PC-9 (cell line): ENCODE measurements around the gene RABL6. TPM values are rescaled to one million over a fixed set of nuclear protein-coding genes. Genes with fewer than 3 reads are reported as not detected.

Experiments
- BruUV-seq: library from RNA; stranded (reverse); fragments of 400-500 nt; replicated peaks from 2 replicates; lab custom pipeline; 2021; lab: Mats Ljungman, UMichigan
- CTCF ChIA-PET: fragments of 300-600 bp; sonication (Branson Sonifier 250); formaldehyde crosslinking; loops from one replicate; lab custom pipeline; 2022; ENCODE audit warnings: antibody characterized with exemption; lab: Charles Lee
- POLR2A ChIA-PET: fragments of 300-600 bp; sonication (Branson Sonifier 250); formaldehyde crosslinking; loops from one replicate; lab custom pipeline; 2022; ENCODE audit warnings: antibody characterized with exemption; ENCODE audit not compliant: unreplicated experiment; lab: Charles Lee
- DNase-seq, 2 experiments: peaks; one replicate each; pipeline versions ENCODE4 v3.0.0 to v3.0.0-alpha.2; 2015 to 2022; ENCODE audit warnings: mixed read lengths in 1 of 2
- H2AFZ ChIP-seq: fragments of 200-600 bp; sonication (generic); 2 replicates; pipeline ENCODE4 v1.8.1; 2017; ENCODE audit warnings: antibody characterized with exemption
- H3F3A ChIP-seq: fragments of 200-600 bp; sonication (generic); 2 replicates; pipeline ENCODE4 v1.8.1; 2017; ENCODE audit warnings: antibody characterized with exemption, mild to moderate bottlenecking, low read depth; ENCODE audit not compliant: insufficient read depth
- H3K27ac ChIP-seq: fragments of 200-600 bp; sonication (generic); 2 replicates; pipeline ENCODE4 v1.6.1; 2016; ENCODE audit warnings: mixed run types
- H3K27me3 ChIP-seq: fragments of 200-600 bp; sonication (generic); 2 replicates; pipeline ENCODE4 v1.6.1; 2016; ENCODE audit warnings: low read depth, mixed run types; ENCODE audit not compliant: insufficient read depth
- H3K36me3 ChIP-seq: fragments of 200-600 bp; sonication (generic); 2 replicates; pipeline ENCODE4 v1.6.1; 2016; ENCODE audit warnings: low read depth, mixed run types
- H3K4me1 ChIP-seq: fragments of 200-600 bp; sonication (generic); replicated peaks from 2 replicates; pipeline ENCODE4 v1.6.1; 2016; ENCODE audit warnings: mixed run types; ENCODE audit not compliant: insufficient read depth
- H3K4me2 ChIP-seq: fragments of 200-600 bp; sonication (generic); 2 replicates; pipeline ENCODE4 v1.6.1; 2017; ENCODE audit warnings: mixed run types
- H3K4me3 ChIP-seq: fragments of 200-600 bp; sonication (generic); 2 replicates; pipeline ENCODE4 v1.6.1; 2016; ENCODE audit warnings: mixed run types
- H3K79me2 ChIP-seq: fragments of 200-600 bp; sonication (generic); 2 replicates; pipeline ENCODE4 v1.6.1; 2017; ENCODE audit warnings: low read depth, mixed run types
- H3K9me2 ChIP-seq: fragments of 200-600 bp; sonication (generic); 2 replicates; pipeline ENCODE4 v1.8.1; 2017; ENCODE audit warnings: mild to moderate bottlenecking; ENCODE audit not compliant: insufficient read depth
- H3K9me3 ChIP-seq: fragments of 200-600 bp; sonication (generic); 2 replicates; pipeline ENCODE4 v1.8.1; 2016; ENCODE audit warnings: low read depth; ENCODE audit not compliant: insufficient read depth
- H4K20me1 ChIP-seq: fragments of 200-600 bp; sonication (generic); 2 replicates; pipeline ENCODE4 v1.8.1; 2017; ENCODE audit not compliant: insufficient read depth
- EZH2 ChIP-seq: fragments of 200-600 bp; sonication (generic); IDR thresholded peaks from 2 replicates; pipeline ENCODE4 v1.8.0; 2017; ENCODE audit warnings: antibody characterized with exemption, low read depth
- intact Hi-C: fragments of 100-400 bp; cut with micrococcal nuclease; formaldehyde crosslinking; loops from one replicate; pipeline ENCODE4 v1.10.0; 2022; ENCODE audit not compliant: unreplicated experiment
- total RNA-seq: library from RNA; stranded (reverse); gene quantifications from 2 replicates; pipeline ENCODE4 v1.2.3, GENCODE V29; 2021
- TF ChIP-seq, protein P1 (sequence below): fragments of 200-600 bp; sonication (generic); conservative IDR thresholded peaks from 2 replicates; pipeline ENCODE4 v1.6.1; 2017; ENCODE audit warnings: mixed run types, antibody characterized with exemption, mild to moderate bottlenecking, moderate library complexity

RABL6 gene
- total RNA-seq, 1 experiment from 2014 or later, result 116 TPM

DNA sequence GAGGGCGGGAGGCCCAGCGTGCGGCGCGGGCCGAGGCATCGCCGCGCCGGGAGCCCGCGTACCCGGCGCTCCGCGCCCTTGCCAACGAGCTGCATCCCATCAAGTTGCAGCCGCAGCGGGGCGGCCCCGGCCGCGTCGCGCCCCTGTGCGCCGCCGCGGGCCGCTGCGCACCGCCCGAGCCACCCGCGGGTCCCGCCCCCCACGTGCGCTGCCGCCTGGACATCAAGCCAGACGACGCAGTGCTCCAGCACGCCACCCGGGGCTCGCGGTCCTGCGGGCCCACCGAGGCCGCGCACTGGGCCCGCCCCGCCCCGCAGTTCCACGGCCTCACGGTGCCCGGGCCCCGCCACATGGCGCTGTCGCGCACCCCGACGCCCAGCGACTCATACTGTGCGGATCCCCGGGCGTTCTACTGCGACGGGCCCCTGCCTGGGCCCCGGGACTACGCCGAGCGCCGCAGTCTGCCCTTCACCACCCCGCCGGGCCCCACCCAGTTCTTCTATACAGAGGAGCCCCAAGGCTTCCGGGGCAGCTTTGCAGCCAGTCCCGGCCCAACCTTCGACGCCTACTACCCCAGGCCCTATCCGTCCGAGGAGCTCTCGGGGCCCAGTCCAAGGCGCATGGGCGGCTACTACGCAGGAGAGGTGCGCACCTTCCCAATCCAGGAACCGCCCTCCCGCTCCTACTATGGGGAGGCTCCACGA is 37.2 kb downstream of the RABL6 start:
- no peaks in the 10 kb centered on the region for H3K27me3 ChIP-seq
- H3K27ac ChIP-seq, result no peak overlapping the region
- H3K4me1 ChIP-seq, result peaks cover 5% of the 10 kb centered on the region; the same call in 1 of the 2 replicates
- peaks cover 14% of the 10 kb centered on the region for H3F3A ChIP-seq
- no peaks in the 10 kb centered on the region for H3K9me3 ChIP-seq
- TF ChIP-seq EZH2, result no peak
- TF ChIP-seq, protein P1, sequence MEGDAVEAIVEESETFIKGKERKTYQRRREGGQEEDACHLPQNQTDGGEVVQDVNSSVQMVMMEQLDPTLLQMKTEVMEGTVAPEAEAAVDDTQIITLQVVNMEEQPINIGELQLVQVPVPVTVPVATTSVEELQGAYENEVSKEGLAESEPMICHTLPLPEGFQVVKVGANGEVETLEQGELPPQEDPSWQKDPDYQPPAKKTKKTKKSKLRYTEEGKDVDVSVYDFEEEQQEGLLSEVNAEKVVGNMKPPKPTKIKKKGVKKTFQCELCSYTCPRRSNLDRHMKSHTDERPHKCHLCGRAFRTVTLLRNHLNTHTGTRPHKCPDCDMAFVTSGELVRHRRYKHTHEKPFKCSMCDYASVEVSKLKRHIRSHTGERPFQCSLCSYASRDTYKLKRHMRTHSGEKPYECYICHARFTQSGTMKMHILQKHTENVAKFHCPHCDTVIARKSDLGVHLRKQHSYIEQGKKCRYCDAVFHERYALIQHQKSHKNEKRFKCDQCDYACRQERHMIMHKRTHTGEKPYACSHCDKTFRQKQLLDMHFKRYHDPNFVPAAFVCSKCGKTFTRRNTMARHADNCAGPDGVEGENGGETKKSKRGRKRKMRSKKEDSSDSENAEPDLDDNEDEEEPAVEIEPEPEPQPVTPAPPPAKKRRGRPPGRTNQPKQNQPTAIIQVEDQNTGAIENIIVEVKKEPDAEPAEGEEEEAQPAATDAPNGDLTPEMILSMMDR, result no peak
- H4K20me1 ChIP-seq, result peaks cover 14% of the 10 kb centered on the region
- no peak overlapping the region for H2AFZ ChIP-seq
- no peak for DNase-seq
- ChIA-PET POLR2A (interaction anchor here (0.6 kb wide), 1 partner anchor 56 kb away, joined by 3 read pairs; no protein-coding TSS in a partner anchor), CTCF (no interaction called here)
- H3K4me3 ChIP-seq, result no peak overlapping the region; the same call in 1 of the 2 replicates
- no peaks in the 10 kb centered on the region for H3K79me2 ChIP-seq
- H3K9me2 ChIP-seq, result no peaks in the 10 kb centered on the region
- intact Hi-C loops, result loop anchor here (5.0 kb wide), 2 partner anchors 152 to 182 kb away; partner anchors contain the start of genes ABCA2 and CLIC3
- no TSS peak for BruUV-seq
- H3K4me2 ChIP-seq, result peak overlapping the region; percentile 51; the same call in 1 of the 2 replicates
- H3K36me3 ChIP-seq, result no peaks in the 10 kb centered on the region

DNA sequence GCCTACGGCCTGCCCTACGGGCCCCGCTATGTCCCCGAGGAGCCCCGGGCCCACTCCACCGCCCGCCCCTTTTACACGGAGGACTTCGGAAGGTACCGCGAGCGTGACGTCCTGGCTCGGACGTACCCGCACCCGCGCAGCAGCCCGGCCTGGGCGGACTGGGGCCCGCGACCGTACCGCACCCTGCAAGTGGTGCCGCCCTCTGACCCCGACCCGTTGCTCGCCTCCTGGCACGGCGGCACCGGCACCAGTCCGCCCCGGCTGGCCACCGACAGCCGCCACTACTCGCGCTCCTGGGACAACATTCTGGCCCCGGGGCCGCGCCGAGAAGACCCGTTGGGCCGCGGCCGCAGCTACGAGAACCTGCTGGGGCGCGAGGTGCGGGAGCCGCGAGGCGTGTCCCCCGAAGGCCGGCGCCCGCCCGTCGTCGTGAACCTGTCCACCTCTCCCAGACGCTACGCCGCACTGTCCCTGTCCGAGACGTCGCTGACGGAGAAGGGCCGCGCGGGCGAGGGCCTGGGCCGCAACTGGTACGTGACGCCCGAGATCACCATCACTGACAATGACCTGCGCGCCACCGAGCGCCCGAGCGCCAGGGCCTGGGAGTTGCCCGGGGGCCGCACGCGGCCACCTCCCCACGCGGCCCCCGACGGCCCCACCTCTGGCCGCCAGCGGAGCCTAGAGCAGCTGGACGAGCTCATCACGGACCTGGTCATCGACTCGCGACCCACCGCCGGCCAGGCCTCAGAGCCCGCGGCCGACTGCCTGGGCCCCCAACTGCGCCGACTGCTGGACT is 37.9 kb downstream of the RABL6 start:
- BruUV-seq, result no TSS peak
- CTCF ChIA-PET, result no interaction called here
- TF ChIP-seq, protein P1, result no peak
- no peak for TF ChIP-seq EZH2

More for the DNA sequence above, 37.9 kb downstream of the RABL6 start:
- H3K36me3 ChIP-seq, result no peaks in the 10 kb centered on the region
- POLR2A ChIA-PET, result no interaction called here
- no peaks in the 10 kb centered on the region for H3K9me3 ChIP-seq
- intact Hi-C loops, result loop anchor here (2.0 to 5.0 kb wide), 3 partner anchors 45 to 182 kb away; partner anchors contain the start of genes ABCA2 and CLIC3
- DNase-seq, result no peak
- peak overlapping the region; percentile 51 for H3K4me2 ChIP-seq
- peaks cover 9% of the 10 kb centered on the region; the same call in 1 of the 2 replicates for H3K4me1 ChIP-seq
- H3K27me3 ChIP-seq, result no peaks in the 10 kb centered on the region
- H3K4me3 ChIP-seq, result peak overlapping the region; percentile 39; the same call in 1 of the 2 replicates
- H3K27ac ChIP-seq, result no peak overlapping the region
- H3K79me2 ChIP-seq, result no peaks in the 10 kb centered on the region
- H4K20me1 ChIP-seq, result peaks cover 14% of the 10 kb centered on the region
- no peaks in the 10 kb centered on the region for H3K9me2 ChIP-seq
- H2AFZ ChIP-seq, result no peak overlapping the region
- H3F3A ChIP-seq, result peaks cover 15% of the 10 kb centered on the region
